ENCODE results near the gene GNG4.

GNG4 gene

GRCh38 chr1:235532360-235532759, 117.2 kb downstream of the GNG4 start:
- ChIA-PET CTCF (interaction anchor here (0.8 to 2.0 kb wide), 5 partner anchors 8 to 25 kb away, joined by 3 to 6 read pairs (median 5); no protein-coding TSS in a partner anchor), POLR2A (no interaction called here)
- no peak for DNase-seq (ENCODE audit: extremely low spot score)
- TF ChIP-seq CTCF (IDR thresholded peaks at IDR 0.05; ENCODE audit: control extremely low read depth, extremely low read depth, low read depth, missing control alignments), result no peak

- ChIA-PET CTCF (interaction anchor here (1.3 to 3.2 kb wide), 5 partner anchors 8 to 316 kb away, joined by 3 to 22 read pairs (median 4); partner anchors contain the start of gene B3GALNT2), POLR2A (interaction anchor here (1.3 kb wide), 1 partner anchor 22 kb away, joined by 3 read pairs; no protein-coding TSS in a partner anchor)
- no peak for TF ChIP-seq CTCF (IDR thresholded peaks at IDR 0.05; ENCODE audit: control extremely low read depth, extremely low read depth, low read depth, missing control alignments)
- no peak for DNase-seq (ENCODE audit: extremely low spot score)
Observed at GRCh38 chr1:235527196-235527814, 122.3 kb downstream of the GNG4 start.

- ChIA-PET CTCF (interaction anchor here (0.9 kb wide), 1 partner anchor 20 kb away, joined by 4 read pairs; no protein-coding TSS in a partner anchor), POLR2A (no interaction called here)
- DNase-seq (ENCODE audit: extremely low spot score), result no peak
- TF ChIP-seq CTCF (IDR thresholded peaks at IDR 0.05; ENCODE audit: control extremely low read depth, extremely low read depth, low read depth, missing control alignments), result no peak
Observed at GRCh38 chr1:235525314-235525713, 124.3 kb downstream of the GNG4 start.

GRCh38 chr1:235516862-235517446, 132.6 kb downstream of the GNG4 start:
- CTCF ChIA-PET, result interaction anchor here (0.8 to 5.0 kb wide), 7 partner anchors 11 to 455 kb away, joined by 3 to 40 read pairs (median 6); partner anchors contain the start of gene B3GALNT2
- POLR2A ChIA-PET, result no interaction called here
- TF ChIP-seq CTCF (IDR thresholded peaks at IDR 0.05; ENCODE audit: control extremely low read depth, extremely low read depth, low read depth, missing control alignments), result no peak
- DNase-seq (ENCODE audit: extremely low spot score), result no peak

GRCh38 chr1:235515844-235516512, 133.6 kb downstream of the GNG4 start:
- POLR2A ChIA-PET, result no interaction called here
- CTCF ChIA-PET, result interaction anchor here (1.3 to 5.0 kb wide), 6 partner anchors 11 to 456 kb away, joined by 3 to 40 read pairs (median 8); partner anchors contain the start of gene B3GALNT2
- no peak for DNase-seq (ENCODE audit: extremely low spot score)
- no peak for TF ChIP-seq CTCF (IDR thresholded peaks at IDR 0.05; ENCODE audit: control extremely low read depth, extremely low read depth, low read depth, missing control alignments)

Measured in GM10248 (cell line).